GM19397 (cell line): ENCODE results near the gene PIMREG.

Experiments
- ATAC-seq: cut with Tn5 transposase; IDR thresholded peaks from one replicate; pipeline ENCODE4 v1.9.1; 2021; ENCODE audit warnings: mild to moderate bottlenecking, moderate library complexity; ENCODE audit not compliant: unreplicated experiment

Gene PIMREG

DNA sequence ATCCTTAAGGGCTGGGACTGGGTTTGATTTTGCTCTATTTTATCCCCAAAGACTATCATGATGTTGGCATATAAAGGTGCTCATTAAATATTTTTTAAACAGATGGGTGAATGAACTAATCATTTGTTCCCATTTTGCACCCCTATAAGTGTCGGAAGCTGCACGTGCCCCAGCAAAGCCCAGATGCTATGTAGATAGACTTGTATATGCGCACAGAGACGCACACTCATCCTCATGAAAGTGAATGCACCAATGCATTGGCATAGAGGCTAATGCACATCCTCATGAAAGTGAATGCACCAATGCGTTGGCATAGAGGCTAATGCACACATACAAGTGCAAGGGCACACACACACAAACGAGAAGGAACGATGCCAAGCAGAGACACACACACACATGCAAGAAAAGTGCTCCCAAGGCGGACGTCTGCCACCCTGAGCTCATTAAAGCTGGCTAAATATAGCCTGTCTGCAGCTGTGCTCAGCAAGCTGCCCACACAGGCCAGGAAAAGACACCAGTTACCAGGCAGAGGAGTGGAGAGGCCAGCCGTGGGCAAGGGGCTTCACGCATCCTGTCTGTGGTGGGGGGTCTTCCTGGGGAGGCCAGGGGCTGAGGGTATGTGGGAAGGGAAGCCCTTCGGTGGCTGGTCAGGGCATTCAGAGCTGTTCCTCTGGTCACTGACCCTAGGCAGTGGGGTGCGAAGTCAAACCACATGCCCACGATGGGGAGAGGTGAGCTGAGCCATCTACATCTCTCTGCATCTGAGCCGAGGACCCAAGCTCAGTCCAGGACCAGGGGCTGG is 52.6 kb downstream of the PIMREG start:
- ATAC-seq = no peak

DNA sequence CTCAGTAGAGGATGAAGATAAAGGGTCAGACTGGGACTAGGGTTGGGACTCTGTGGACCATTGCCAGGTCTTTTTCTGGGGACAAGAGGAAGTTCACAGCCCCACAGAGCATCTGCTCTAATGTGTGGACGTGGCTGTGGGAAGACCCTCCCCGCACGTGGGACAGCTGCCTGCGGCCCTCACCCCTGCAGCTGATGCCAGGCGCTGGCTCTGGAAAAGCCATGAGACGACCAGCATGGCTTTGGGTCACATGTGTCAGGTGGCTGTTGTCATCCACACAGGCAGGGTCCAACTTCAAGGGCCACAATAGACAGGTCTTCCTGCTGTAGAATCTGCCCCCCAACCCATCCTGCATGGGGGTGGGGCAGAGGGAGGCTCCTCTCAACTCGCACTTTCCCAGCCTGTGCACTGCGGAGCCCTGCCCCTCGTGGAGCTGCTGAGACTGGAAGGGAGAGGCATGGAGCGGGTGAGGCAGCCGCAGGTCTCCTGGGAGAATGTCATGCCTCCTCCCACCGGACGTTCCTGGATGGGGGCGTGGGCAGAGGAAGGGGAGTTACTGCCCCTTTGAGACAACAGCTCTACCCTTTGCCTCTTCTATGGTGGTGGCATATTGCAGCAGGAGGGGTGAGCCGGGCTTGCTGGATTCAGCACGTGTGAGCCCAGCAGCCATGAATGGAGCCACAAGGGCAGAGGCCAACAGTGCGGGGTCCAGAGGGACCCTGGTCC is 53.4 kb downstream of the PIMREG start:
- no peak for ATAC-seq

GRCh38 chr17:6498356-6498755 is 54.1 kb downstream of the PIMREG start:
- ATAC-seq = no peak

DNA sequence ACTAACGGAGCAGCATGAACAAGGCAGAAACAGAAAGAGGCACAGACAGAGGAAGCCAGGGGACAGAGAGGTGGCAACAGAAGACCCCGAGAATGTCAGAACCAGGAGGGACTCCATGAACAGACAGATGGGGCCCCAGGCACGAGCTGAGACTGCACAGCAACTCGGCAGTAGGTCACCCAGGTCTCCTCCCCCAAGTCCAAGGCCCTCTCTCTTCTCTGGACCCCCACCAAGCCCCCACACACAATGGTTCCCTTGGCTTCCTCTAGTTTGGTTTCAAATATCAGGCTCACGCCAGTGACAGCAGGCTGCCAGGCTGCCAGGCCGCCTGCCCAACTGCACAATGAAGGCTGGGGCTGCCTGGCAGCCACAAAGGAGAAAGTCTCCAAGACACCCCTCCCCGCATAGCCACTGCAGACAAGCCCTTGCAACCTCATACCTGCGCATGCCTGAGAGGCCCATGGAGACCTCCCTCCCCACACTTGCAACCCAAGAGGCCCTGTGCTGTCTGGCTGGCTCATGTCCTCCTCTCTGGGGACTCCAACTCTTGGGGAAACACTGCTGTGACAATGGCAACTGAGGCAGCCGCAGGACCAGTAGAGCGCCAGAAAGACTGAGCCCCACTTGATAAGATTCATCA is 54.8 kb downstream of the PIMREG start:
- no peak for ATAC-seq
